HG02571 (cell line): ENCODE measurements around the gene NFIX.
"Not testable (repeated sequence)": the region's sequence is repeated elsewhere in the genome, so short reads cannot be mapped to it uniquely, and the experiment has no call there.

ENCODE experiments used
- ATAC-seq: cut with Tn5 transposase; IDR thresholded peaks from one replicate; pipeline ENCODE4 v1.9.1; 2021; ENCODE audit warnings: mild to moderate bottlenecking, moderate library complexity; ENCODE audit not compliant: unreplicated experiment

Gene NFIX

DNA sequence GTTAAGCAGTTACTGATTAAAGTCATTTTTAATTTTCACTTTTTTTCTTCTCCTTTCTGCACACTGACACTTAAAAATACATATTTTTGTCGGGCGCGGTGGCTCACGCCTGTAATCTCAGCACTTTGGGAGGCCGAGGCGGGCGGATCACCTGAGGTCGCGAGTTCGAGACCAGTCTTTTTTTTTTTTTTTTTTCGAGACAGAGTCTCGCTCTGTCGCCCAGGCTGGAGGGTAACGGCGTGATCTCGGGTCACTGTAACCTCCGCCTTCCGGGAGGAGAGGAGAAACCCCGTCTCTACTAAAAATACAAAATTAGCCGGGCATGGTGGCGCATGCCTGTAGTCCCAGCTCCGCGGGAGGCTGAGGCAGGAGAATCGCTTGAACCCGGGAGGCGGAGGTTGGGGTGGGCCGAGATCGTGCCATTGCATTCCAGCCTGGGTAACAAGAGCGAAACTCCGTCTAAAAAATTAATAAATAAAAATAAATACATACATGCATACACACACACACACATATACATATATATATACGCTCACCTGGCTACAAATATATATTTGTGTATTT lies 37.8 kb upstream of the NFIX start:
- ATAC-seq: not testable (repeated sequence)

DNA sequence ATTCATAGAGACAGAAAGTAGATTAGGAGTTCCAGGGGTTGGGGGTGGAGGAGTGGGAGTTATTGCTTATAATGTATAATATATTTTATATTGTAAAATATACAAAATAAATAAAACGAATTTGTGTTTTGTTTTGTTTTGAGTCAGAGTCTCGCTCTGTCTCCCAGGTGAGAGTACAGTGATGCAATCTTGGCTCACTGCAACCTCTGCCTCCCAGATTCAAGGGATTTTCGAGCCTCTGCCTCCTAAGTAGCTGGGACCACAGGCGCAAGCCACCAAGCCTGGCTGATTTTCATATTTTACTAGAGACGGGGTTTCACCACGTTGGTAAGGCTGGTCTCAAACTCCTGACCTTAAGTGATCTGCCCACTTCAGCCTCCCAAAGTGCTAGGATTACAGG lies 35.8 kb upstream of the NFIX start:
- no peak for ATAC-seq

DNA sequence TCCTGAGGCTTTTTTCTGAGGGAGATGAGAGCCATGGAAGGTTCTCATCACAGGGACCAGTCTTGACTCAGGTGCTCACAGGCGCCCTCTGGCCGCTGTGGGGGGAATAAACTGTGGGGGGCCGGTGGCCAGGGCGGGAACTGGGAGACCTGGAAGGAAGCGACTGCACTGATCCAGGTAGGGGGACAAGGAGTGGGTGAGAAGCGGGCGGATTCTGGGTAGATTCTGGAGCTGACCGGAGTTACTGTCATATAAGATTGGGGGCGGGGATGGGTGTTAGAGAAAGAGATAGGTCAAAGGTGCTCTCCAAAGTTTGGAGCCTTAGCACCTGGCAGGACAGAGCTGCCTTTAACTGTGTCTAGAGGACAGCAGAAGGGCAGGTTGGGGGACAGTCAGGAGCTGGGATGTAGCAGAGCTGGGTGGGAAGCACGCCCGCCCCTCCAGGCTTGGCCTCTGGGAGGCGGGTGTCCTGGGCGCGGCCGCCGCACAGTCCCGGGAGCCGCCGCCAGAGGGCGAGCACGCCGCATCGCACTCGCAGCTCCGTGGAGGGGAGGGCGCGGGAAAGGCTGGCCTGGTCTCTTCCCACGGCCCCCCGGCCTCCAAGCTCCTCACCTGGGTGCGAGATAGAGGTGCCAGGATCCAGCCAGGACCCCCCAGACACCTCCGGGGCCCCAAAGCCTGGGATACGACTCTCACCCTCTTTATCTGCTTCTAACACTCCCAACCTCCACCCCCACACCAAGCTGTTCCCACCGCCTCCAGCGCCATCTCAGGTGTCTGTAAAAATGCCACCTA lies 30.1 kb upstream of the NFIX start:
- peak; percentile 74 for ATAC-seq

DNA sequence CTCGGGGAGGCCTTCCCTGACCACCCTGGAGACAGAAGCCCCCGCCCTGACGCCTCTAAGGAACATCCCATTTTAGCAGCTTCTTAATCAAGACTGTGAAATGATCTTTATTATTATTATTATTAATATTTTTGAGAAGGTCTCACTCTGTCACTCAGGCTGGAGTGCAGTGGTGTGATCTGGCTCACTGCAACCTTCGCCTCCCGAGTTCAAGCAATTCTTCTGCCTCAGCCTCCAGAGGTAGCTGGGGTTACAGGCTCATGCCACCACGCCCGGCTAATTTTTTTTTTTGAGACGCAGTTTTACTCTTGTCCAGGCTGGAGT lies 29.5 kb upstream of the NFIX start:
- no peak for ATAC-seq

GRCh38 chr19:12967907-12968306 lies 27.4 kb upstream of the NFIX start:
- ATAC-seq: no peak

DNA sequence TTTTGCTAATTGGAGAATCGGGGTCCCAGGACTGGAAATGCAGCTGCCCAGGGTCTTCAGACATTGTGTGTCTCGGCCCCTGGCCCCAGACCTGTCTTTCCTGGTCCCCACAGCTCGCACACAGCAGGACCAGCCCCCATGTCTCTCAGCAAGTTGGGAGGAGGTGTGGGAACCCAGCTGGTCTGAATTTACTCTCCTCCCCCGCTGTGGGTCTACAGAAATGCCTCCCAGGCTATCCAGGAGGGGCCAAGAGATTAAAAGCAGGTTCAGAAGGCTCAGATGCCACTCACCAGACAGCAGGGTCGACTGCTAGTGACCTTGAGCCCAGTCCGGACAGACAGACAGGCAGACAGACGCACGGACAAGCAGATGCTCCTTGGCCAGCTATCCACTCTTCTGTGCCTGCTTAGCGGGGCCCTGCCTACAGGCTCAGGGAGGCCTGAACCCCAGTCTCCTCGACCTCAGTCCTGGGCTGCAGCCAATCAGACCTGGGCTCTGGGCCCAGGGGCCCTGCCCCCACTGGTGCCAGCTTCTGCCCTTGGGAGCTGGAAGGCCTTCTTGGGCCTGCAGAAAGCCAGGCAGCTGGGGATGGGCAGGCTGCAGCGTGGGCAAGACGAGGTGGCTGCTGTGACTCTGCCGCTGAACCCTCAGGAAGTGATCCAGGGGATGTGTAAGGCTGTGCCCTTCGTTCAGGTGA lies 25.8 kb upstream of the NFIX start, which contains the start of gene DAND5:
Gene DAND5, plus strand, starts transcription at position 285 of the 697 bp plus-strand sequence. Its CDS starts 85 bp downstream, at position 370.
- ATAC-seq: no peak

- ATAC-seq: no peak
Observed at GRCh38 chr19:12970070-12970820, 25.0 kb upstream of the NFIX start.

DNA sequence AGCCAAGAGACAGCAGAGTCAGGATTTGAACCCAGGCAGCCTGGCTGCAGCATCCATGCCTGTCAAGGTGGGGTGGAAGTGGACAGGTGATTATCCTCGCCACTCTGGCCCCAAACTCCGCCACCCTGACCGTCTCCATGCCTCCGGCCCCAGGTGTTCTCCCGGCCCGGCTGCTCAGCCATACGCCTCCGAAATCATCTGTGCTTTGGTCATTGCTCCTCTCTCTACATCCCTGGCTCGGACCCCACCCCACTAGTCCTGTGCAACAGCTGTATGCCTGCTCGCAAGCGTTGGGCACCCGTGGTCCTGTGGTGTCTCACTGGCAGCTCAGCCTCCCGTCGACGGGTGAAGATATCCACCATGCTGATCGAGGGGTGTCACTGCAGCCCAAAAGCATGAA lies 22.0 kb upstream of the NFIX start:
- no peak for ATAC-seq

DNA sequence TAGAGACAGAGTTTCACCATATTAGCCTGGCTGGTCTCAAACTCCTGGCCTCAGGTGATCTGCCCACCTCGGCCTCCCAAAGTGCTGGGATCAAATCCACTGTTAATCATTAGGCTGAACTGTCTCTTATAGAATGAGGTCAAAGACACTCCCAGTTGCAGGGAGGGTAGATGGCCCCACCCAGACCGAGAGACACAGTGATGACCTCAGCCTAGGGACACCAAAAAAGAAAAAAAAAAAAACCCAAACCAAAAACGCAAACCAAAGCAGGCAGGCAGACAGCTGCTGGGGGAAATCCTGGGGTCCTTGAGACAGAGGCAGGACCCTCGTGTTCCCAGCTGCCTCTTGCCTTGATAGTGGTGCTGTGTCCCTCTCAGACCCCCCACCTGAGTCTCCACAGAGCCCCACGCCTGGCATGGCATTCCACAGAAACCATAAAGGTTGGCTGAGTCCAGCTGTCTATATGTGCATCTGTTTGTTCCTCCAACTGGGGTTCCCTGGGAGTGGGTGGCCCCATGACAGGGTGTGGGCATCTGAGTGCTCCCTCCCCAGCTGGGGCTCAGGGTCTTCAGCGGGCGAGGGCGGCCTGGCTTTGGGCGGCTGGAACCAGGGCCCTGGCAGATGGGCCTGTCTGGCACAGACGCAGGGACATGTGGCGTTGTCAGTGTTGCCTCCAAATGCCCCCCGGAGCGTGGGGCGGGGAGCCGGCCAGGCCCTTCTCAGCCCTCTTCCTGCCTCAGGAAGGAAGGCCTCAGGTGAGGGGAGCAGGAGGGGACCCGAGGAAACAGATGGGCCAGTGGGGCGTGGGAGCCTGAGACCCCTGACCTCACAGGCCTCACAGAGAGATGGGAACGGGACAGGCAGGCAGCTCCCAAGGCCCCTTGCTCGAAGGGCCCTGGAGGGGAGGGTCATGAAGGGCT lies 20.7 kb upstream of the NFIX start:
- ATAC-seq: no peak

- no peak for ATAC-seq
Observed at GRCh38 chr19:12975221-12975741, 20.0 kb upstream of the NFIX start.

DNA sequence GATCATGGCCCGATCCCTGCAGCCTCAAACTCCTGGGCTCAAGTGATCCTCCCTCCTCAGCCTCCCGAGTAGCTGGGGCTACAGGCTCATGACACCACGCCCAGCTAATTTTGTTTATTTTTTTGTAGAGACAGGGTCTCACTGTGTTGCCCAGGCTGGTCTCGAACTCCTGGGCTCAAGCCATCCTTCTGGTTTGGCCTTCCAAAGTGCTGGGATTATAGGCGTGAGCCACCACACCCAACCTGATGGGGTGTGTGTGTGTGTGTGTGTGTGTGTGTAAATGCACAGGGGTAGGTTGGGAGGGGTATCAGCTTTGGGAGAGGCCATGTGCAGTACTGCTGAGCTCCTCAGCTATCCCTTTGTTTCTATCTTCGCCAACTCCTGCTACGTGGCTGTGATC lies 19.2 kb upstream of the NFIX start:
- ATAC-seq: not testable (repeated sequence)

DNA sequence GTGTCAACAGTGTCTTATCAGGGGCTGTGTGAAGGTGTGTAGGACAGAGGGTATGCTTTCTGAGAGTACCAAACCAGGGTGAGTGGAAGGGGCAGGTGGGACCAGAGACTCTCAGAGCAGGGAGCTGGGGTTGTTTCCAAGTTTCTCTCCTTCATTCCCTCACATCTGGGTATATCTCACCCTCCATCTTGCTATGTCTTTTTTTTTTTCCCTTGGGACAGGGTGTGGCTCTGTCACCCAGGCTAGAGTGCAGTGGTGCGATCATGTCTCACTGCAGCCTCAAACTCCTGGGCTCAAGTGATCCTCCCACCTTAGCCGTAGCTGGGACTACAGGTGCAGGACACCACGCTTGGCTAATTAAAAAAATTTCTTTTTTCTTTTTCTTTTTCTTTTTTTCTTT lies 15.3 kb upstream of the NFIX start:
- no peak for ATAC-seq

DNA sequence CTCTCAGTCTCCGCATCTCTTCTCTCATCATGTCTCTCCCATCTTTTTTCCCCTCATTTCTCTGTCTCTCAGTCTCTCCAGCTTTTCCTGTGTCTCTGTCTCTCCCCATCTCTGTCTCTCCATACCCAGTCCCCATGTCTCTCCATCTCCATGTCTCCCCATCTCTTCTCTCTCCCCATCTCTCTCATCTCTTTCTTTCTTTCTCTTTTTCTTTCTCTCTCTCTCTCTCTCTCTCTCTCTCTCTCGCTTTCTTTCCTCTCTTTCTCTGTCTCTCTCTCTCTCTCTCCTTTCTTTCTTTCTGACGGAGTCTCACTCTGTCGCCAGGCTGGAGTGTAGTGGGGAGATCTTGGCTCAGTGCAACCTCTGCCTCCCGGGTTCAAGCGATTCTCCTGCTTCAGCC lies 12.6 kb upstream of the NFIX start:
- no peak for ATAC-seq

DNA sequence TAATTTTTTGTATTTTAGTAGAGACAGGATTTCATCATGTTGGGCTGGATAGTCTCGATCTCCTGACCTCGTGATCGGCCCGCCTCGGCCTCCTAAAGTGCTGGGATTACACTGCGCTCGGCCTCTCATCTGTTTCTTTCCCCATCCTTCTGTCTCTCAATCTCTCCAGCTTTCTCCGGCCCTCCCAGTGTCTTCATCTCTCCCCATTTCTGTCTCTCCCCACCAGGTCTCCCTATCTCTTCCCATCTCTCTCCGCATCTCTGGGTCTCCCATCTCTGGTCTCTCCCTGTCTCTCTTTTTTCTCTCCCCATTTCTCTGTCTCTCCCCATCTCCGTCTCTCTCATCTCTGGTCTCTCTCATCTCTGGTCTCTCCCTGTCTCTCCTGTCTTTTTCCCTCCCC lies 12.2 kb upstream of the NFIX start:
- ATAC-seq: no peak

DNA sequence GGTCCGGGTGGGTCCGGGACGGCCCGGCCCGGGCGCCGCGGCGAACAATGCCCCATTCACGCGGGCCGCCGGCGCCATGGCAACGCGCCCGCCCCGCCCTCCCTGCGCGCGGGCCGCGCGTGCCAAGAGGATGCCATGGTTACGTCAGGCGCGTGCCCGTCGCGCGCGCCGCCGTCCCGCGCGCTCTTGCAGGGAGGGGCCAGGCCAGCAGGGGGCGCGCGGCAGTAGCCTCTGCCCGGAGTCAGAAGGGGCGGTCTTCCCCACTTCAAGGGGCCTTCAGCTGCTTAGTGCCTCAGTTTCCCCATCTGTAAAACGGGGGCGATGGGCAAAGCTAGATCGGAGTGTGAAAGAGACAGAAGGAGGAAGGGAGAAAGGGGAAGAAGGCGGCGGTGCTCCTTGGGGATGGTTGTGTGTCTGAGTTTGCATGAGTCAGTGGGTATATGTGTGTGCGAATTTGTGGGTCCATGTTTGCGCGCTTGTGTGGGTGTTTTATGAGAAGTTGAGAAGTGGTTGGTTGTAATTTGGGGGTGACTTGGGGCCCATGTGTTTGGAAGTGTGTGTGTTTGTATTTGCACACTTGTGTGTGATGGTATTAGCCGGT lies 11.6 kb upstream of the NFIX start:
- no peak for ATAC-seq

DNA sequence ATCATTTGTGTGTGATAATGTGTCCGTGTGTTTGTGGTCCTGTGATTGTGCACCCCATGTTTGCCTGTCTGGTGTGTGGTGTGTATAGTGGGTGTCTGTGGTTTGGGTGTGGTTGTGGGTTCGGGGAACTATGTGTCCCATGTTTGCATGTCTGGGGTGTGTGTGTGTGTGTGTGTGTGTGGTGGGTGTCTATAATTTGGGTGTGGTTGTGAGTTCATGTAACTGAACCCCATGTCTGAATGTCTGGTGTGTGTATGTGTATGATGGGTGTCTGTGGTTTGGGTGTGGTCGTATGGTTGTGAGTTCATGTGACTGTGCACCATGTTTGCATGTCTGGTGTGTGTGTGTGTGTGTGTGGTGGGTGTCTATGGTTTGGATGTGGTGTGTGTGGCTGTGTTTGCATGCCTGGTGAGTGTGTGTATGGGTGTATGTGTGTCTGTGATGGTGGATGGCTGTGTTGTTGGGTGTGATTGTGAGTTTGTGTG lies 11.1 kb upstream of the NFIX start:
- no peak for ATAC-seq

- no peak for ATAC-seq
Observed at GRCh38 chr19:12984683-12985048, 10.6 kb upstream of the NFIX start.

GRCh38 chr19:12985049-12985776 lies 10.1 kb upstream of the NFIX start:
- ATAC-seq: no peak

DNA sequence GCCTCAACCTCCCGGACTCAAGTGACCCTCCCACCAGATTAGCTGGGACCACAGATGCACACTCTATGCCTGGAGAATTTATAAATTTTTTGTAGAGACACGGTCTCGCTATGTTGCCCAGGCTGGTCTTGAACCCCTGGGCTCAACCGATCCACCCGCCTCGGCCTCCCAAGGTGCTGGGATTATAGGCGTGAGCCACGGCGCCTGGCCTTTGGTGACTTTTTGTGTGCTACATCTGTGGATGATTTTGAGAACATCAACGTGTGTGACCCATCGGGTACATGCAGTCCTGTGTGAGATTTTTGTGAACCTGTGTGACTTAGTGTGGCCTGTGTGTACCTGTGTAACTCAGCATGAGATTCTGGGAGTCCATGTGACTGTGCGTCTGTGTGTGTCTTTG lies 8.5 kb upstream of the NFIX start:
- ATAC-seq: no peak
